ENCODE data around the gene BRD1.

- TF ChIP-seq TAF1 (IDR thresholded peaks at IDR 0.05; ENCODE audit: borderline replicate concordance, insufficient read depth, low read length) = no peak
- TF ChIP-seq POLR2AphosphoS5 (IDR thresholded peaks at IDR 0.05; ENCODE audit: low read depth, low read length) = no peak
Observed at GRCh38 chr22:49817359-49817758, 10.3 kb downstream of the BRD1 start.
